Vagina (tissue), 2 donors: ENCODE results near the gene MRGPRD.

Experiments
- CTCF ChIP-seq, 3 experiments: fragments of 450-650 bp in 2 of 3; fragments of 200-600 bp in 1 of 3; sonication (generic) in 1 of 3; IDR thresholded peaks; one replicate each; pipeline ENCODE4 v1.5.1; 2017 to 2019; ENCODE audit warnings: antibody characterized with exemption in 3 of 3, mild to moderate bottlenecking in 2 of 3, moderate library complexity in 2 of 3
- POLR2A ChIP-seq, 2 donors: fragments of 450-650 bp; IDR thresholded peaks; one replicate each; pipeline ENCODE4 v1.6.1; 2017; ENCODE audit warnings: antibody characterized with exemption in 2 of 2, mild to moderate bottlenecking in 2 of 2, moderate library complexity in 2 of 2
- POLR2AphosphoS5 ChIP-seq, 2 donors: sonication (generic); formaldehyde crosslinking; IDR thresholded peaks; one replicate each; pipeline ENCODE4 v1.9.0; 2017; ENCODE audit warnings: antibody characterized with exemption in 2 of 2, mild to moderate bottlenecking in 2 of 2, low read depth in 1 of 2; ENCODE audit not compliant: insufficient read depth in 1 of 2

GRCh38 chr11:69003866-69004367 lies 23.1 kb upstream of the MRGPRD start:
- TF ChIP-seq CTCF (IDR thresholded peaks at IDR 0.05) (no peak), POLR2A (IDR thresholded peaks at IDR 0.05) (no peak), POLR2AphosphoS5 (IDR thresholded peaks at IDR 0.05; ENCODE audit: insufficient read depth in 1 of 2, low read depth in 1 of 2) (no peak)
